HG03159 (cell line): Measurements from ENCODE around the gene UPK3BL2.
"Not testable (repeated sequence)": the region's sequence is repeated elsewhere in the genome, so short reads cannot be mapped to it uniquely, and the experiment has no call there.

Experiments used
- ATAC-seq: cut with Tn5 transposase; IDR thresholded peaks from one replicate; pipeline ENCODE4 v1.9.1; 2021; ENCODE audit warnings: mild to moderate bottlenecking, moderate library complexity; ENCODE audit not compliant: unreplicated experiment

UPK3BL2 gene

GRCh38 chr7:102496861-102497260 lies 46.6 kb downstream of the UPK3BL2 start:
- not testable (repeated sequence) for ATAC-seq

GRCh38 chr7:102494473-102495149 lies 48.9 kb downstream of the UPK3BL2 start:
- peak; percentile 60 for ATAC-seq

DNA sequence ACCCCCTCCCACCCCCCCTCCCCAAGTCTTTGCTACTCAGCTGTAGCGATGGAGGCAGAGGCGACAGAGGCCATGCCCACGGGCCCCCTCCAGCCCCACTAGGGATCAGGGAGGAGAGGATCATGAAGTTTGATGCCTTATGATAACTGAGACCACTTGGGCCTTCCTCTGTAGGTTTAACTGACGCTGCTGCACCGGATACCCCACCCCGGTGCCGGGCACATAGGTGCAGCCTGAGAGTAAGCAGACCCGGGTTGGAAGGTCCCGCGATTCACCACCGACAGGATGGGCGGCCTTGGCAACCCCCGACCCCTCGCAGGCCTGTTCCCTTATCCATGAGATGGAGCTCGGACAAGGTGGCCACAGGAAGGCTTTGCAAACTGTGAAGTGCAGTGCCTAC lies 49.5 kb downstream of the UPK3BL2 start:
- not testable (repeated sequence) for ATAC-seq

DNA sequence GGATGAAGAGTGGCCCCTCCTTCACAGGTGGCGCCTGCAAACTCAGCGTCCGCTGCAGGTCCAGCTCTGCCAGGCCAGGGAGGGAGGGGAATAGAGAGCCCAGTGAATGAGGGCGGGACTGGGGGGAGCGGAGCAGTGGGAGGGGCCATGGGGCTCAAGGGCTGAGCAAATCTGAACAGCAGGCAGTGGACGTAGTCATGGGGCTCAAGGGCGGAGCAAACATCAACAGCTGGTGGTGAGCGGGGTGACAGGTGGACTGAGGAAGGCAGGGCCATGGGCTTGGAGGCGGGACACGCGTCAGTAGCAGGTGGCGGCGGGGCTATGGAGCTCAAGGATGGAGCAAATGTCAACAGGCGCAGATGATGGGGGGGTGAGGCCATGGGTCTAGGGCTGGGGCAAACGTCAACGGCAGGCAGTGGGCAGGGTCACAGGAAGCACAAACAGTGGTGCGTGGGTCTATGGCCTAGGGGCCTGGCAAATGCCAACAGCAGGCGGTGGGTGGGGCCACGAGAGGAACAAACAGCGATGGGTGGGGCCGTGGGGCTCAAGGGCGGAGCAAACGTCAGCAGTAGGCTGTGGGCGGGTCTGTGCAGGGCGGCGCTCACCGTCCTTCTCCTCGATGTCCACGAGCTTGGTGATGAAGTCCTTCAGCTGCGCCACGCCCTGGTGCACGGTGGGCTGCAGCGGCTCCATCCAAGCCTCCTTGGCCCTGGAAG lies 50.1 kb downstream of the UPK3BL2 start:
- ATAC-seq, result peak; percentile 46

DNA sequence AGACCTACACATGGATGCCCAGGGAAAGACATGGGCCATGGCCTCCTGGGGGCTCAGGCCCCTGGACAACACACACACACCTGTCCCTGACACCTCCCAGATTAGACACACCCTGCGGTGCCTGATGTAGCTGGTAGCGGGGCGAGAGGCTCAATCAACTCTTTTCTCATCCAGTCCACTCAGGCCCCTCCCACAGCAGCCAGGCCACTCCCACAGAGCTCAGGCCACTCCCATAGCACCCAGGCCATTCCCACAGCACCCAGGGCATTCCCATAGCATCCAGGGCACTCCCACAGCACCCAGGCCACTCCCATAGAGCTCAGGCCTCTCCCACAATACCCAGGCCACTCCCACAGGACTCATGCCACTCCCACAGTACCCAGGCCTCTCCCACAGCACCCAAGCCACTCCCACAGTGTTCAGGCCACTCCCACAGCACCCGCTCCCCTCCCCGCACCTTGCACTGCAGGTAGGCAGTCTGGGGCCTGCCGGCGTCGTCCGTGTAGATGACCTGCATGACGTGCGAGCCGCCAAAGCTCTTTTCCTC lies 52.9 kb downstream of the UPK3BL2 start:
- ATAC-seq, result peak; percentile 40
